Cardiac septum (tissue), 1 donor: ENCODE measurements around the gene NIT1. TPM values are rescaled to one million over a fixed set of nuclear protein-coding genes. Genes with fewer than 3 reads are reported as not detected.

Experiments used
- DNase-seq: peaks from one replicate; pipeline ENCODE4 v3.0.0-alpha.2; 2020; ENCODE audit warnings: low spot score
- intact Hi-C: fragments of 100-400 bp; cut with DNase I; formaldehyde crosslinking; loops from one replicate; pipeline ENCODE4 v1.14.0; 2022
- total RNA-seq: library from RNA; stranded (reverse); fragmentation: NEBNext Ultra II Directional; extraction: Animal tissue kit (Norgen Biotek cat#: 25700); gene quantifications from one replicate; pipeline ENCODE4 v1.2.1, GENCODE V29; 2021
- donor health status: DM: no; HTN: no; CAD: no.

The NIT1 gene
- total RNA-seq, 1 donor from 2014 or later, result 31.3 TPM

GRCh38 chr1:161132410-161133219 lies 14.7 kb downstream of the NIT1 start, which contains the start of gene DEDD:
DEDD (minus strand) TSS chr1:161132667; CDS start chr1:161124462, 8,205 bp downstream.
- intact Hi-C loops, result loop anchor here (1.0 to 10.0 kb wide), 5 partner anchors 14 to 138 kb away; partner anchors contain the start of genes KLHDC9, NIT1, PFDN2 and USP21
- peak; percentile 97 for DNase-seq

- intact Hi-C loops, result loop anchor here (2.0 to 10.0 kb wide), 4 partner anchors 14 to 138 kb away; partner anchors contain the start of genes NIT1, PFDN2 and USP21
- DNase-seq, result no peak
Measured at GRCh38 chr1:161133220-161133740, 15.4 kb downstream of the NIT1 start.

GRCh38 chr1:161137881-161138280 lies 20.0 kb downstream of the NIT1 start:
- no peak for DNase-seq
- intact Hi-C loops, result loop anchor here (10.0 kb wide), 1 partner anchor 143 kb away; no protein-coding TSS in a partner anchor

GRCh38 chr1:161138431-161138830 lies 20.5 kb downstream of the NIT1 start:
- intact Hi-C loops, result loop anchor here (10.0 kb wide), 1 partner anchor 144 kb away; no protein-coding TSS in a partner anchor
- DNase-seq, result no peak

- no peak for DNase-seq
- intact Hi-C loops, result loop anchor here (10.0 kb wide), 1 partner anchor 145 kb away; no protein-coding TSS in a partner anchor
Measured at GRCh38 chr1:161139766-161140165, 21.9 kb downstream of the NIT1 start.

GRCh38 chr1:161140755-161141400 lies 23.0 kb downstream of the NIT1 start:
- DNase-seq, result no peak
- intact Hi-C loops, result no loop called here

GRCh38 chr1:161145832-161146231 lies 27.9 kb downstream of the NIT1 start:
- intact Hi-C loops, result no loop called here
- DNase-seq, result no peak

- intact Hi-C loops, result loop anchor here (5.0 kb wide), 1 partner anchor 36 kb away; the partner anchor contains the start of genes NIT1 and PFDN2
- DNase-seq, result no peak
Measured at GRCh38 chr1:161153176-161153575, 35.3 kb downstream of the NIT1 start.

GRCh38 chr1:161153682-161154337 lies 35.9 kb downstream of the NIT1 start, which contains the start of gene UFC1:
UFC1 (plus strand) TSS chr1:161153978; CDS start chr1:161153998, 20 bp downstream.
- intact Hi-C loops, result loop anchor here (5.0 kb wide), 1 partner anchor 37 kb away; the partner anchor contains the start of genes NIT1 and PFDN2

GRCh38 chr1:161157867-161158266 lies 40.0 kb downstream of the NIT1 start:
- intact Hi-C loops, result loop anchor here (2.0 kb wide), 1 partner anchor 25 kb away; the partner anchor contains the start of gene DEDD
- DNase-seq, result no peak

More at GRCh38 chr1:161153682-161154337, 35.9 kb downstream of the NIT1 start, which contains the start of gene UFC1:
- peak; percentile 90 for DNase-seq

GRCh38 chr1:161158316-161159010 lies 40.6 kb downstream of the NIT1 start:
- intact Hi-C loops, result loop anchor here (2.0 kb wide), 1 partner anchor 26 kb away; the partner anchor contains the start of gene DEDD
- DNase-seq, result no peak

GRCh38 chr1:161159087-161159912 lies 41.4 kb downstream of the NIT1 start, which contains the start of gene USP21:
USP21 (plus strand) TSS chr1:161159500; CDS start chr1:161160641, 1,141 bp downstream.
- DNase-seq, result peak; percentile 98

GRCh38 chr1:161159913-161160243 lies 42.0 kb downstream of the NIT1 start:
- no peak for DNase-seq
- intact Hi-C loops, result loop anchor here (2.0 kb wide), 1 partner anchor 27 kb away; the partner anchor contains the start of gene DEDD

More at GRCh38 chr1:161159087-161159912, 41.4 kb downstream of the NIT1 start, which contains the start of gene USP21:
- intact Hi-C loops, result loop anchor here (2.0 kb wide), 1 partner anchor 26 kb away; the partner anchor contains the start of gene DEDD

- DNase-seq, result no peak
- intact Hi-C loops, result no loop called here
Measured at GRCh38 chr1:161160671-161161145, 42.8 kb downstream of the NIT1 start.

- no peak for DNase-seq
- intact Hi-C loops, result no loop called here
Measured at GRCh38 chr1:161161652-161162051, 43.7 kb downstream of the NIT1 start.

- DNase-seq, result no peak
- intact Hi-C loops, result no loop called here
Measured at GRCh38 chr1:161162052-161162451, 44.1 kb downstream of the NIT1 start.

GRCh38 chr1:161162806-161163205 lies 44.9 kb downstream of the NIT1 start:
- intact Hi-C loops, result no loop called here
- DNase-seq, result no peak
